ENCODE results near the gene FKBP2. TPM values are rescaled to one million over a fixed set of nuclear protein-coding genes. Genes with fewer than 3 reads are reported as not detected.

Gene FKBP2
- total and polyA plus RNA-seq, 2 of the 13 experiments (the other 11 are each of a cell fraction or from before 2014, with no cell fraction given) = 30.1 to 53.3 TPM

- 0 out of 2 replicates have a peak, but pooled peaks have one; percentile 48 for TF ChIP-seq ZSCAN22 (CRISPR knock-in tag; IDR thresholded peaks at IDR 0.05)
- no peak; the same call in 1 of the 2 replicates for TF ChIP-seq CENPT (CRISPR knock-in tag; IDR thresholded peaks at IDR 0.05; ENCODE audit: low read depth)
- no peak; the same call in none of the 2 replicates for TF ChIP-seq ZNF605 (CRISPR knock-in tag; IDR thresholded peaks at IDR 0.05)
- TF ChIP-seq PRPF4 (IDR thresholded peaks at IDR 0.05; ENCODE audit: low read depth, low read length, poor library complexity, severe bottlenecking) = no peak
- peak; percentile 72 for TF ChIP-seq ERF (CRISPR knock-in tag; IDR thresholded peaks at IDR 0.05)
- TF ChIP-seq ZNF7 (CRISPR knock-in tag; IDR thresholded peaks at IDR 0.05) = no peak
- TF ChIP-seq FOSL1 (CRISPR knock-in tag; IDR thresholded peaks at IDR 0.05; ENCODE audit: borderline replicate concordance) = no peak
- peak; percentile 54 for TF ChIP-seq MEIS2 (CRISPR knock-in tag; IDR thresholded peaks at IDR 0.05)
- no peak for TF ChIP-seq RFXANK (CRISPR knock-in tag; IDR thresholded peaks at IDR 0.05)
- TF ChIP-seq ZBTB7B (CRISPR knock-in tag; IDR thresholded peaks at IDR 0.05) = peak; percentile 72
- no peak for TF ChIP-seq NFE2L2 (IDR thresholded peaks at IDR 0.05; ENCODE audit: low read length)
- no peak for TF ChIP-seq ZSCAN9 (CRISPR knock-in tag; IDR thresholded peaks at IDR 0.05; ENCODE audit: borderline replicate concordance)
- TF ChIP-seq ZNF770 (CRISPR knock-in tag; IDR thresholded peaks at IDR 0.05) = peak; percentile 57; the same call in 1 of the 2 replicates
- no peak; the same call in none of the 2 replicates for TF ChIP-seq ZNF543 (CRISPR knock-in tag; IDR thresholded peaks at IDR 0.05)
- TF ChIP-seq ZSCAN31 (CRISPR knock-in tag; IDR thresholded peaks at IDR 0.05; ENCODE audit: low read depth) = 0 out of 2 replicates have a peak, but pooled peaks have one; percentile 65
- peak; percentile 39; the same call in 1 of the 2 replicates for TF ChIP-seq ZNF564 (CRISPR knock-in tag; IDR thresholded peaks at IDR 0.05)
- peak; percentile 57; the same call in 1 of the 2 replicates for TF ChIP-seq REPIN1 (CRISPR knock-in tag; IDR thresholded peaks at IDR 0.05; ENCODE audit: borderline replicate concordance, low read depth)
- peak; percentile 48 for TF ChIP-seq TEAD3 (CRISPR knock-in tag; optimal IDR thresholded peaks at IDR 0.05; ENCODE audit: borderline replicate concordance)
- TF ChIP-seq CSRNP1 (CRISPR knock-in tag; IDR thresholded peaks at IDR 0.05) = peak; percentile 85; the same call in 1 of the 2 replicates
- TF ChIP-seq TFAP4 (IDR thresholded peaks at IDR 0.05; ENCODE audit: borderline replicate concordance, low read depth) = 0 out of 2 replicates have a peak, but pooled peaks have one; percentile 41
- TF ChIP-seq TIGD3 (CRISPR knock-in tag; IDR thresholded peaks at IDR 0.05; ENCODE audit: borderline replicate concordance) = peak; percentile 25; the same call in 1 of the 2 replicates
- peak; percentile 65; the same call in 1 of the 2 replicates for TF ChIP-seq ZNF549 (CRISPR knock-in tag; IDR thresholded peaks at IDR 0.05)
- TF ChIP-seq ZBTB7A (CRISPR knock-in tag; IDR thresholded peaks at IDR 0.05) = peak; percentile 78; the same call in 1 of the 2 replicates
- no peak; the same call in 1 of the 2 replicates for TF ChIP-seq GTF3A (CRISPR knock-in tag; conservative IDR thresholded peaks at IDR 0.05)
- peak; percentile 49 for TF ChIP-seq ZMAT3 (CRISPR knock-in tag; conservative IDR thresholded peaks at IDR 0.05)
Measured at GRCh38 chr11:64225608-64226506, 15.0 kb upstream of the FKBP2 start, which contains the start of the genes NUDT22 and TRPT1 (continued).

Data from HepG2 (cell line).